Lower lobe of right lung (tissue), 2 donors: ENCODE data around the gene S100A14. TPM values are rescaled to one million over a fixed set of nuclear protein-coding genes. Genes with fewer than 3 reads are reported as not detected.

Experiments used
- ATAC-seq, 2 donors: fragments of 200-7000 bp; cut with Tn5 transposase; one replicate each; pipeline ENCODE4 v1.9.1; 2020 to 2022; ENCODE audit warnings: mild to moderate bottlenecking in 2 of 2, moderate library complexity in 2 of 2
- DNase-seq: peaks from one replicate; pipeline ENCODE4 v3.0.0-alpha.2; 2020
- H3K27ac ChIP-seq: fragments of 200-600 bp; one replicate; pipeline ENCODE4 v1.8.0; 2022
- H3K27me3 ChIP-seq: fragments of 200-600 bp; one replicate; pipeline ENCODE4 v1.8.0; 2022; ENCODE audit warnings: low read depth
- H3K36me3 ChIP-seq: fragments of 200-600 bp; one replicate; pipeline ENCODE4 v1.8.0; 2022; ENCODE audit warnings: mild to moderate bottlenecking
- H3K4me1 ChIP-seq: fragments of 200-600 bp; one replicate; pipeline ENCODE4 v1.8.0; 2022
- H3K4me3 ChIP-seq: fragments of 200-600 bp; one replicate; pipeline ENCODE4 v1.8.0; 2022; ENCODE audit warnings: mild to moderate bottlenecking
- H3K9me3 ChIP-seq: fragments of 200-600 bp; one replicate; pipeline ENCODE4 v1.8.0; 2022
- CTCF ChIP-seq: fragments of 200-600 bp; IDR thresholded peaks from one replicate; pipeline ENCODE4 v1.8.0; 2022; ENCODE audit warnings: antibody characterized with exemption, mild to moderate bottlenecking
- intact Hi-C: fragments of 100-400 bp; cut with DNase I; formaldehyde crosslinking; loops from one replicate; pipeline ENCODE4 v1.11.0; 2022
- total RNA-seq: library from RNA; stranded (reverse); fragmentation: NEBNext Ultra II Directional; extraction: Animal tissue kit (Norgen Biotek cat#: 25700); gene quantifications from one replicate; pipeline ENCODE4 v1.2.1, GENCODE V29; 2021
- donor health status: DM: no; HTN: yes; CAD: no; lungs with severe emphysema.

The S100A14 gene
- total RNA-seq, 1 donor from 2014 or later: 138 TPM

GRCh38 chr1:153659175-153659534 lies 43.0 kb upstream of the S100A14 start:
- ATAC-seq (no peak), DNase-seq (no peak)
- Histone ChIP-seq H3K27ac (peak overlapping the region; percentile 90), H3K9me3 (no peaks in the 10 kb centered on the region), H3K36me3 (peaks cover 35% of the 10 kb centered on the region), H3K4me3 (peak overlapping the region; percentile 72), H3K4me1 (peaks cover 14% of the 10 kb centered on the region), H3K27me3 (no peaks in the 10 kb centered on the region)
- no peak for TF ChIP-seq CTCF
- intact Hi-C loops: no loop called here

GRCh38 chr1:153658400-153659174 lies 42.5 kb upstream of the S100A14 start, which contains the start of gene SNAPIN:
SNAPIN (plus strand) TSS chr1:153658703; CDS start chr1:153658744, 41 bp downstream.
- Histone ChIP-seq H3K36me3 (peaks cover 30% of the 10 kb centered on the region), H3K9me3 (no peaks in the 10 kb centered on the region), H3K4me3 (peak within 1 kb of the TSS; percentile 72), H3K27me3 (no peaks in the 10 kb centered on the region), H3K27ac (peak within 1 kb of the TSS; percentile 90), H3K4me1 (peaks cover 14% of the 10 kb centered on the region)
- intact Hi-C loops: no loop called here
- peak; percentile 35 for TF ChIP-seq CTCF
- DNase-seq: peak; percentile 95
- ATAC-seq: peak; percentile 98

GRCh38 chr1:153655333-153655732 lies 39.2 kb upstream of the S100A14 start:
- ATAC-seq (no peak), DNase-seq (no peak)
- Histone ChIP-seq H3K27me3 (no peaks in the 10 kb centered on the region), H3K27ac (peak overlapping the region; percentile 58), H3K9me3 (no peaks in the 10 kb centered on the region), H3K4me1 (peaks cover 24% of the 10 kb centered on the region), H3K4me3 (no peak overlapping the region), H3K36me3 (no peaks in the 10 kb centered on the region)
- intact Hi-C loops: no loop called here
- no peak for TF ChIP-seq CTCF

- Histone ChIP-seq H3K9me3 (no peaks in the 10 kb centered on the region), H3K4me1 (peaks cover 10% of the 10 kb centered on the region), H3K27ac (peak overlapping the region; percentile 32), H3K36me3 (no peaks in the 10 kb centered on the region), H3K4me3 (no peak overlapping the region), H3K27me3 (no peaks in the 10 kb centered on the region)
- no peak for TF ChIP-seq CTCF
- DNase-seq (no peak), ATAC-seq (peak; percentile 67 to 68)
- intact Hi-C loops: no loop called here
Observed at GRCh38 chr1:153652805-153653500, 36.8 kb upstream of the S100A14 start.

- ATAC-seq: no peak
- peaks cover 1% of the 10 kb centered on the region for H3K36me3 ChIP-seq
- no peak overlapping the region for H3K27ac ChIP-seq
- TF ChIP-seq CTCF: no peak
- no peaks in the 10 kb centered on the region for H3K27me3 ChIP-seq
- intact Hi-C loops: no loop called here
- H3K9me3 ChIP-seq: no peaks in the 10 kb centered on the region
- no peak overlapping the region for H3K4me3 ChIP-seq
- DNase-seq: no peak
- H3K4me1 ChIP-seq: peaks cover 19% of the 10 kb centered on the region
Observed at GRCh38 chr1:153651771-153652170, 35.6 kb upstream of the S100A14 start.
